HG03558 (cell line): Measurements from ENCODE around the gene HMGB4.

Experiments used
- ATAC-seq: cut with Tn5 transposase; IDR thresholded peaks from one replicate; pipeline ENCODE4 v1.9.1; 2021; ENCODE audit warnings: moderate number of reproducible peaks; ENCODE audit not compliant: unreplicated experiment; ENCODE audit errors: extremely low read depth

Gene HMGB4

GRCh38 chr1:33863779-33864178 is at the start of gene HMGB4:
TSS of gene HMGB4 (plus strand) at chr1:33864079. CDS start at chr1:33864192, 113 bp downstream.
- no peak for ATAC-seq

- ATAC-seq: no peak
Measured at GRCh38 chr1:33814166-33814565, 49.7 kb upstream of the HMGB4 start.

- ATAC-seq: no peak
Measured at GRCh38 chr1:33815061-33815460, 48.8 kb upstream of the HMGB4 start.

GRCh38 chr1:33818071-33818470 is 45.8 kb upstream of the HMGB4 start:
- ATAC-seq: no peak

DNA sequence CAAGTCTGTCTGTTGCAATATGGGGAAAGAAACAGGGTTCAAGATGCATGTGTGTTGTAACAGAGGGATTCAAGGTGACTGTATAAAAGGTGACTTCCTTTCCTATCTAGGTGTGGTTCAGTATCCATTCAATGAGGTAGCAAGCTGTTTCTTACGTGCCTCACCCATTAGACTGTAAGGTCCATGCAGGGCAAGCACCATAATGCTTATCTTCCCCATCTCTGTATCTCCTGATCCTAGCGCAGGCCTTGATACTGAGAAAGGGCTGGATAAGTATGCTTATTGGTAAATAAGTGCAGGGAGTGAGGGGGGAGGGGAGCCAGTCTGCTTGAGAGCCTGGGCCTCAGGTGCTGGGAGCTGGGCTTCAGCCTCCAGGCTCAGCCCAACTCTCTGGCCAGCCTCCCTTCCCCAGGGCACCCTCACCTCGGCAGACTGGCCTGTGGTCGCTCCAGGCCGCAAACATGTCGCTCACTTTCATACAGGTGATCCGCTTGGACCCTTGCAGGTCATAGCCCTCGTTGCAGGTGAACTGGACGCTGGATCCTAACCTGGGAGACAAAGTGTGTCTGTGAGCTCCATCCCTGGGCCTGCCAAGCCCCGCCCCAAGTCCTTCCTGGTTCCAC is 44.5 kb upstream of the HMGB4 start:
- no peak for ATAC-seq

DNA sequence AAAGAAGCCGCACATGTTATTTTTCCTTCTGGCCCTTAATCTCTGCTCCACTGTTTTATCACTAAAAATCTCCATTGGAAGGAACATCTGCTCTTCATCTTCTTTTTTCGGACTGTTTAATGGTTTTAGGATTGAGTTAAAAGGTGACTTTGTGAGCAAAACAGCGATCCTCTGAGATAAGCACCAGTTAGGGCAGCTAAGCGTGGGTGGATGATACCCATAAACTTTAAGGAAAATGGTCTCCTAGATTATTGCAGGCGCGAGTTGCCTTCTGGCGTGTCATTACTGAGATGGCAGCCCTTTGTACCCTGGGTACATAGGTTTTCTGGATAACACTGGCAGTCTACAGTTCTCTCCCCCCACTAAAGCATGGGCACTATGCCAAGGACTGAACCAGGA is 44.0 kb upstream of the HMGB4 start:
- no peak for ATAC-seq

DNA sequence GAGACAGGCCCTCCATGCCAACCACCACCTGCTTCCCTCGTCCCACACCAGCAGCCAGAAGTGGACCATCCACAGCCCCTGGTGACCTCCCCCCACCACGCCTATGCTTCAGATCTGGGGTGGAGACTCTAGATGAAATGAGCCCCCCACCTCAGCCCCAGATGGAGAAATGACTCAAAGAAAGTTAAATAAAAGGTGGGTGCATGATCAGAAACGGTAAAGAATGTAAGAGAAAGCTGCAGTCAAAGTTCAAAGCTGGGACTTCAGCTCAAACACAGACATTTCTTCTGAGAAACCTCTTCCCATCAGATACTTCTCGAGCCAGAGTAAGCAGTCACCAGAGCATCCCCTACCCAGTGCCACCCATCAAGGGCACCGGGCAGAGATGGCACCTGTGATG is 43.1 kb upstream of the HMGB4 start:
- no peak for ATAC-seq

GRCh38 chr1:33821291-33821690 is 42.6 kb upstream of the HMGB4 start:
- ATAC-seq: no peak

DNA sequence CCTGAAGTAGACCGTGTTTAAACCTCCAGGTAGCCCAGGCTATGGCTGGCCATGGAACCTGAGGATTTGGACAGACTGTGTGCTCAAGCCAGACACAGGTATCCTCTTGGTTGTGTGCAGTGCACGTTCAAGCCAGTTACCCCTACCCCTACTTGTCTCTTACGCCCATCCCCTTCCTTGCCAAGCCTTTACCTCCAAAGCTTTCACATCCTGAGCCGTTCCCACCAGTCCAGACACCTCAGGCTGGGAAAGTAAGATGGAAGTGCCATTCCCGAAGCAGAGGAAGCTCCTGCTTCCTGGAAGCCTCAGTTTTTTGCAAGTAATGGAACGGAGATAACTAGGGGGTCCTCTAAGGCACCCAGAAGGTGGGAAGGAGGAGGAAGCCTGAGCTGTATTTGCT is 41.5 kb upstream of the HMGB4 start:
- no peak for ATAC-seq

DNA sequence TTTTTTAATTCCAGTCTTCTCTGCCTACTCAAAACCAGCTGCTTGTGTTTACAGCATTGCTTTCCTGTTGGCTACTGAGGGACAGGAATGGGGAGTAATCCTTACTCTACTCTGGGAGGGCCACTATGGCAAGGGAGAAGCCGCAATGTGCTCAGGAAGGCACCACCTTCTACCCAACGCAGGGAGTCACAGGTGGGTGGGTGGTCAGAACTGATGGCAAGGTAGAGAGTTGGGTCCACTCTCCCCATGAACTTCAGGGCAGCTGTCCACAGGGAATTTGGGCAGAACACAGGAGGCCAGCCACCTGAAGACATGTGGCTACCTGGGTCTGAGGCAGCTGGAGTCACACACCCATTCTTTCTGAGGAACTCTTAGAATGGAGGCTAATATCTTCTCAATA is 40.5 kb upstream of the HMGB4 start:
- no peak for ATAC-seq

DNA sequence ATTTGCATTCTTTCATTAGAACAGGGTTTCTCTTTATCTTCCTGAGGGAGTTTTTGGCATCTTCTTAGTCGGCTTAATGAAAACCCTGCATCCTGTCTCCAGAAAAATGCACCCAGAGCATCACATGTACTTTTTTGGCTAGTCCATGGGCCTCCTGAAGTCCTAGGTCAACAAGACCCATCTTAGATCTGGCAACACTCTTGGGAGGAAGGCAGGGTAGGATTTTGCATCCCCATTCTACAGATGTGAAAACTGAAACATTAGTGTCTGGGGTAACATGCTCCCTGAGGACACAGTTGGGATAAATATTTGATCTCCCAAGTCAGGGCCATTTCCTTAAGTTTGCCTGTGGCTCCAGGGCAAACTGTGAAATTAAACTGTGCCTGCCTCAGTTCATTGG is 40.0 kb upstream of the HMGB4 start:
- ATAC-seq: no peak

DNA sequence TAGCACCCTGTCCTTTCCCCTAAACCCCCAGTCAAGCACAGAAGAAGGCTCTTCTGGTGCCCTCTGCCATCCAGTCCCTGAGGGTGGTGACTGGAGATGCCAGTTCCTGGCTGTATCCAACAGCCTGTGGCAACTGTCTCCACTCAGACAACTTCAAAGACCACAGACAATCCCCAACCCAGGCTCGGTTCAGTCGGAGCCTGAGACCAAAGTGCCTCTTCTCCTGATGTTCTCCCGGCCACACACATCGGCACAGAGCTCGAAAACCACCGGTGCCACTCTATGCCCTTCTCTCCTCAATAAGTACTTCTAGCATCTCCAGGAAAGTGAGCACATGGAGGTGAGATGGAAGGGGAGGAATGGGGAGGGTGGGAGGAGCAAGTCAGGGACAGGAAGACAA is 39.6 kb upstream of the HMGB4 start:
- no peak for ATAC-seq

- no peak for ATAC-seq
Measured at GRCh38 chr1:33824971-33825370, 38.9 kb upstream of the HMGB4 start.

DNA sequence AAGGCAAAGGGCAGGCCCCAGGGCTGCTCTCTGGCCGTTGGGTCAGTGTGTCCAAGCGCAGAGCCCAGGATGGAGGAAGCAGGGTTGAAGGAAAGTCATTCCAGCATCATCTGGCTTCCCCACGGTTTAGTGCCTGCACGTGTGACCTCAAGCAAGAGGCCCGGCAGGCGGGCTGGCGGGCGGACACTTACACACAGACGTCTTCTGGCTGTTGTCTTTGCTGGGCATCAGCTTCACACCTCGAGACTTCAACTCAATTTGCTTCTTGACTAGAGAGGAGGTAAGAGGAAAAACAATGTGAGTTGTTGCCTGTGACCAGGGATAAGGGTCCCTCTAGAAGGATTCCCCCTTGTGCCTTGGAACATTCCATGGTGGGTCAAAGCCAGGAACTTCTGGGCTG is 38.4 kb upstream of the HMGB4 start:
- ATAC-seq: no peak

DNA sequence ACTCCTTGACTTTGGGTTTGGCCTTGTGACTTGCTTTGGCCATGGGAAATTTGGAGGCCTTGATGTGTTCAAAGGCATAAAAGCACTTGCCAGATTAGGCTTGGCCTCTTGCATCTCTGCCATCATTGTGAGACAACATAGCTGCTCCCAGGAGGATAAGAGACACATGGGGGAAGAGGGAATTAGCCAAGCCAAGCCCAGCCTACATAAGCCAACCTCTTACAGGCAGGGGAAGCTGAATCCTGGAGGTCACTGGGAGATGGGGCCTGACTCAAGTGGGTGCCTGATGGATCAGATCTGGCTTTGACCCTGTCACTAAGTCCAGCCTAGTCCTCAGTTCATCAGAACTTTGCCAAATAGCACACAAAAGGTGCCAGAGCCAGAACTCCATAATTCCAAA is 37.6 kb upstream of the HMGB4 start:
- ATAC-seq: no peak

DNA sequence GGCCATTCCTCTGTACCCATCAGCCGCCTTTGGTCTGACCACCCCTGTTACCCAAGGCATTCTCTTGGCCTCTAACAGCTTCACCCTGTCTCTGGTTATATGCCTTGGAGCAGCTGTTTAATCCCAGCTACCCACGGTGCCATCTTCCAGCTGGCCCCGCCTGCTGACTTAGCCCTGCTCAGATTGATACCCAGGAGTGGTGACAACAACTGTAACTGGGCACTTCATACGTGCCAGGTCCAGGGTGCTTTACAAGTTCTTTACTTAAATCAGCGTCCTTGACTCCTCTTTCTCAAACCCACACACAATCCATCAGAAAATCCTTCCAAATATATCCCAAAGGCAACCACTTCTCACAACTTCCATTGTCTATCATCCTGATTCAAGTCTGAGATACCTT is 37.2 kb upstream of the HMGB4 start:
- ATAC-seq: no peak

DNA sequence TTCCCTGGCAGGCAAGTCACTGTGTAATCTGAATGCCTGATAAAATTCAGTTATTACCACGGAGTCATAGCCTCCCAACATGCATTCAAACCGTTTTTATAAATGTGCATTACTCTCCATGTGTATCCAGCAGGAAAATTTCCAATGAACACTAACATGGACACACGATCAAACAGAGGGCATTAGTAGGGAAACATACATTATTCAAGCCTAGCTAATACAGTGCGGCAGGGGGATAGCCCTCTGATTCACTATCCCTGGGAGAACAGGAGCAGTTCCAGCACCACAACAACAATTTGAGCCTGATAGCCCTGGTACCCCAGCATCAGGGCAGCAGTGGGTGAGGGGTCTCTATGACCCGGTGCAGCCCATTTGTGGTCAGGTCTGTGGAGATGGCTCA is 35.8 kb upstream of the HMGB4 start:
- no peak for ATAC-seq

DNA sequence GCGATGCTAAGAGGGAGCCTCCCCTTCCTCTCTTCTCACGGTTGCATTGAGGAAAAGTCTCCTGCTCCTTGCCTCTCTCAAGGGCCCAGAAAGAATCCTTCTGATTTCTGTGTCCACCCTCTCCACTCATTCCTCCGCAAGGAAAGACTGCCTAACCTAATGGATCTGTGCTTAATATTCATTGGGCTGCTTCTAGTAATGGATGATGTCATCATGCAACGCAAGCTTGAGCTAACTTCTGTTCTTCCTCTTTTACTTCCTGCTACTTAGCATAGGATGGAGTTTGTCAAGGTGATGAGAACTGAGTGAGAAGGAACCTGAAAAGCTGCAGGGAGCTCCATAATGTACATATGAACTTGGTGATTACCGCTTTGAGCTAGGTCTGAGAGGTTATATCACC is 35.2 kb upstream of the HMGB4 start:
- ATAC-seq: no peak

- no peak for ATAC-seq
Measured at GRCh38 chr1:33836911-33837310, 27.0 kb upstream of the HMGB4 start.

DNA sequence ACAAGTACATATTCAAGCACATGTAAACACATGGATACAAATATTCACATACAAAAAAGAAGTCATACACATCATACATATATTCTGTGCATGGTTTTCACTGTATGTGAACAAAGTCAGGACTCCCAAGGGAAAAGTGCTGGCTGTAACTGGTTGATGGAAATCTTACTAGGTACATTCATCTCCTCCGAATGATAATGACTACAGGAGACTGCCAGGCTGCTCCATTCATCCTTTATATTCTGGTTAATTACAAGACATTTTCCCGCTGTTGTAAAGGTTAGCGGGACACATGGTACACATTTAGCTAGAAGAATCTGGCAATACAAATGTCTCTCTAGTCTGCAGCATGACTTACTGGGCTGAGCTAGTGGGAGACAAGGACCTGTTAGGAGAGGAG is 26.2 kb upstream of the HMGB4 start:
- ATAC-seq: no peak

DNA sequence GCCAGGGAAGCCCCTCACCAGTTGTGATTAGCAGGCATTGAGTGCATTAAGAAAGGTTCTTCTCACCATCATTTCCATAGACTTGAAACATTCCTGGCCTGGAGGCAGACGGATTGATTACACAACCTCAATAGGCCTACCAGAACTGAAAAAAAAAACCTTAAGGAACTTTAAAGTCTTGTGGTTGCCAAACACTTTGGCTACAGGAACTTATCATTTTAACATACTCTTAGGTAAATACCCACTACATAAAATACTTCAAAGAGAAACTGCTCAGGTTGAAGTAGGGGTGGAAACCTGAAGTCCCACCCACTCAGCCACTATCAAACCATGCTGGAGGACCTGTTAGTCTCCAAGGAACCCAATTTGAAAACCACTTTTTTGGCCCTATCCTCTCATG is 22.4 kb upstream of the HMGB4 start:
- ATAC-seq: no peak

GRCh38 chr1:33842348-33842747 is 21.5 kb upstream of the HMGB4 start:
- no peak for ATAC-seq

- ATAC-seq: no peak
Measured at GRCh38 chr1:33844166-33844565, 19.7 kb upstream of the HMGB4 start.
